Superior temporal gyrus (tissue), 1 donor: ENCODE data around the gene MLLT3.

Source experiments
- DNase-seq: peaks from one replicate; pipeline ENCODE4 v3.0.0-alpha.2; 2016; ENCODE audit errors: extremely low spot score

Gene MLLT3

GRCh38 chr9:20418485-20418884 is 203.8 kb downstream of the MLLT3 start:
- DNase-seq = no peak

GRCh38 chr9:20417373-20418080 is 204.8 kb downstream of the MLLT3 start:
- DNase-seq = no peak

- no peak for DNase-seq
Observed at GRCh38 chr9:20414150-20414549, 208.1 kb downstream of the MLLT3 start.

- DNase-seq = no peak
Observed at GRCh38 chr9:20409321-20410092, 212.8 kb downstream of the MLLT3 start.

GRCh38 chr9:20408513-20408912 is 213.8 kb downstream of the MLLT3 start:
- DNase-seq = no peak

GRCh38 chr9:20407013-20407412 is 215.3 kb downstream of the MLLT3 start:
- no peak for DNase-seq

GRCh38 chr9:20406344-20406743 is 216.0 kb downstream of the MLLT3 start:
- no peak for DNase-seq

- no peak for DNase-seq
Observed at GRCh38 chr9:20405616-20406015, 216.7 kb downstream of the MLLT3 start.

- no peak for DNase-seq
Observed at GRCh38 chr9:20405078-20405477, 217.2 kb downstream of the MLLT3 start.

- no peak for DNase-seq
Observed at GRCh38 chr9:20404192-20404813, 218.0 kb downstream of the MLLT3 start.

GRCh38 chr9:20403346-20403745 is 219.0 kb downstream of the MLLT3 start:
- no peak for DNase-seq

- no peak for DNase-seq
Observed at GRCh38 chr9:20402273-20402875, 219.9 kb downstream of the MLLT3 start.

GRCh38 chr9:20398536-20399338 is 223.6 kb downstream of the MLLT3 start:
- no peak for DNase-seq

- DNase-seq = no peak
Observed at GRCh38 chr9:20397348-20397747, 225.0 kb downstream of the MLLT3 start.

GRCh38 chr9:20396509-20396908 is 225.8 kb downstream of the MLLT3 start:
- no peak for DNase-seq

- DNase-seq = no peak
Observed at GRCh38 chr9:20395651-20396050, 226.6 kb downstream of the MLLT3 start.

GRCh38 chr9:20394969-20395368 is 227.3 kb downstream of the MLLT3 start:
- no peak for DNase-seq

GRCh38 chr9:20391208-20391607 is 231.1 kb downstream of the MLLT3 start:
- DNase-seq = no peak

GRCh38 chr9:20390400-20390799 is 231.9 kb downstream of the MLLT3 start:
- DNase-seq = no peak

- no peak for DNase-seq
Observed at GRCh38 chr9:20387062-20387461, 235.2 kb downstream of the MLLT3 start.

GRCh38 chr9:20384642-20385041 is 237.7 kb downstream of the MLLT3 start:
- DNase-seq = no peak
